MG63 (cell line): ENCODE results near the gene ZGPAT. TPM values are rescaled to one million over a fixed set of nuclear protein-coding genes. Genes with fewer than 3 reads are reported as not detected.

Experiments
- total RNA-seq: library from RNA; depleted of rRNA; stranded (reverse); fragments of >200 nt; shearing (Covaris generic); gene quantifications from 2 replicates; pipeline ENCODE4 v1.2.3, GENCODE V29; 2014; ENCODE audit warnings: low replicate concordance; rRNA removed

ZGPAT gene
- total RNA-seq, 1 experiment from 2014 or later: 46.2 TPM

Other genes with a start within 250 kb of the ZGPAT start
- 0.92 TPM in 1 of 2 replicates, not detected in the other for gene KCNQ2, start 235.4 kb upstream of the ZGPAT start, total RNA-seq
- gene EEF1A2, start 209.0 kb upstream of the ZGPAT start, total RNA-seq: 62.5 and 113 TPM in 2 replicates
- 21.4 and 40.1 TPM in 2 replicates for gene PPDPF, start 187.3 kb upstream of the ZGPAT start, total RNA-seq
- 0.23 and 8.0 TPM in 2 replicates for gene PTK6, start 170.7 kb upstream of the ZGPAT start, total RNA-seq
- not detected in 2 replicates for gene SRMS, start 160.3 kb upstream of the ZGPAT start, total RNA-seq
- gene FNDC11, start 153.9 kb upstream of the ZGPAT start, total RNA-seq: not detected in 2 replicates
- 26.4 and 34.4 TPM in 2 replicates for gene HELZ2, start 133.8 kb upstream of the ZGPAT start, total RNA-seq
- gene GMEB2, start 80.9 kb upstream of the ZGPAT start, total RNA-seq: 27.7 and 33.2 TPM in 2 replicates
- gene STMN3, start 54.6 kb upstream of the ZGPAT start, total RNA-seq: 71.2 and 98.0 TPM in 2 replicates
- 13.4 and 22.7 TPM in 2 replicates for gene RTEL1, start 49.7 kb upstream of the ZGPAT start, total RNA-seq
- gene TNFRSF6B, start 11.4 kb upstream of the ZGPAT start, total RNA-seq: not detected in 2 replicates
- gene ARFRP1, start 63 bp upstream of the ZGPAT start, total RNA-seq: 39.5 and 66.1 TPM in 2 replicates
- gene LIME1, start 28.6 kb downstream of the ZGPAT start, total RNA-seq: 2.8 and 5.7 TPM in 2 replicates
- 49.0 and 123 TPM in 2 replicates for gene SLC2A4RG, start 31.7 kb downstream of the ZGPAT start, total RNA-seq
- gene ZBTB46, start 123.2 kb downstream of the ZGPAT start, total RNA-seq: 5.5 and 15.9 TPM in 2 replicates
- not detected in 2 replicates for gene ABHD16B, start 153.5 kb downstream of the ZGPAT start, total RNA-seq
- gene TPD52L2, start 157.2 kb downstream of the ZGPAT start, total RNA-seq: 185 and 192 TPM in 2 replicates
- gene DNAJC5, start 187.1 kb downstream of the ZGPAT start, total RNA-seq: 69.3 and 92.0 TPM in 2 replicates
- 17.1 and 35.9 TPM in 2 replicates for gene UCKL1, start 248.4 kb downstream of the ZGPAT start, total RNA-seq